Measurements from ENCODE around the gene SPC24.
"Not testable (repeated sequence)": the region's sequence is repeated elsewhere in the genome, so short reads cannot be mapped to it uniquely, and the experiment has no call there.

The SPC24 gene

DNA sequence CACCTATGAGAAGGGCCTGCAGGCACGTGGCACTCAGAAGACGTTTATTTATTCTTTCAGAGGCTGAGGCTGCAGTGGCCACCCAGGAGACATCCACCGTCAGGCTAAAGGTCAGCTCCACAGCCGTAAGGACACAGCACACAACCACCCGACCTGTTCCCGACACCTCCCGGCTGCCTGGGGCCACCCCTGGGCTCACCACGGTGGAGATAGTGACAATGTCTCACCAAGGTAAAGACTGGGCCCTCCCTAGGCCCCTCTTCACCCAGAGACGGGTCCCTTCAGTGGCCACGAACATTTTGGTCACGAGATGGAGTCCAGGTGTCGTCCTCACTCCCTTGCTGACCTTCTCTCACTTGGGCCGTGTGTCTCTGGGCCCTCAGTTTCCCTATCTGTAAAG, 32.5 kb downstream of the SPC24 start:
- H3K4me3 ChIP-seq (ENCODE audit: low read depth, low read length): no peak overlapping the region
- TF ChIP-seq, protein P1, sequence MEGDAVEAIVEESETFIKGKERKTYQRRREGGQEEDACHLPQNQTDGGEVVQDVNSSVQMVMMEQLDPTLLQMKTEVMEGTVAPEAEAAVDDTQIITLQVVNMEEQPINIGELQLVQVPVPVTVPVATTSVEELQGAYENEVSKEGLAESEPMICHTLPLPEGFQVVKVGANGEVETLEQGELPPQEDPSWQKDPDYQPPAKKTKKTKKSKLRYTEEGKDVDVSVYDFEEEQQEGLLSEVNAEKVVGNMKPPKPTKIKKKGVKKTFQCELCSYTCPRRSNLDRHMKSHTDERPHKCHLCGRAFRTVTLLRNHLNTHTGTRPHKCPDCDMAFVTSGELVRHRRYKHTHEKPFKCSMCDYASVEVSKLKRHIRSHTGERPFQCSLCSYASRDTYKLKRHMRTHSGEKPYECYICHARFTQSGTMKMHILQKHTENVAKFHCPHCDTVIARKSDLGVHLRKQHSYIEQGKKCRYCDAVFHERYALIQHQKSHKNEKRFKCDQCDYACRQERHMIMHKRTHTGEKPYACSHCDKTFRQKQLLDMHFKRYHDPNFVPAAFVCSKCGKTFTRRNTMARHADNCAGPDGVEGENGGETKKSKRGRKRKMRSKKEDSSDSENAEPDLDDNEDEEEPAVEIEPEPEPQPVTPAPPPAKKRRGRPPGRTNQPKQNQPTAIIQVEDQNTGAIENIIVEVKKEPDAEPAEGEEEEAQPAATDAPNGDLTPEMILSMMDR (conservative IDR thresholded peaks at IDR 0.05; ENCODE audit: low read depth, low read length): no peak
- DNase-seq (ENCODE audit: low read depth): no peak

DNA sequence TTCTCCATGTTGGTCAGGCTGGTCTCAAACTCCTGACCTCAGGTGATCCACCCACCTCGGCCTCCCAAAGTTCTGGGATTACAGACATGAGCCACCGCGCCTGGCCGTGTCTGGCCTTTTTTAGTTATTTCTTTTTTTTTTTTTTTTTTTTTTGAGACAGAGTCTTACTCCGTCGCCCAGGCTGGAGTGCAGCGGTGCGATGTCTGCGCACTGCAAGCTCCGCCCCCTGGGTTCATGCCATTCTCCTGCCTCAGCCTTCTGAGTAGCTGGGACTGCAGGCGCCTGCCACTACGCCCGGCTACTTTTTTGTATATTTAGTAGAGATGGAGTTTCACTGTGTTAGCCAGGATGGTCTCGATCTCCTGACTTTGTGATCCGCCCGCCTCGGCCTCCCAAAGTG, 33.6 kb downstream of the SPC24 start:
- H3K4me3 ChIP-seq (ENCODE audit: low read depth, low read length); DNase-seq (ENCODE audit: low read depth): not testable (repeated sequence)

DNA sequence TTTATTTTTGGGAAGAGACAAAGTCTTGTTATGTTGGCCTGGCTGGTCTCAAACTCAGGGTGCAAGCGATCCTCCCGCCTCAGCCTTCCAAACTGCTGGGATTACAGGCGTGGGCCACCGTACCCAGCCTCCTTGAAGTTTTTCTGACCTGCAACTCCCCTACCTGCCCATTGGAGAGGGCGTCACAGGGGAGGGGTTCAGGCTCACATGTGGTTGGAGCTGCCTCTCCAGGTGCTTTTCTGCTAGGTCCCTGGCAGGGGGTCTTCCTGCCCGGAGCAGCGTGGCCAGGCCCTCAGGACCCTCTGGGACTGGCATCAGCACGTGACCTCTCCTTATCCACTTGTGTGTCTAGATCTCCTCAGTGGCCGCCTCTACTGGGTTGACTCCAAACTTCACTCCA, 39.1 kb downstream of the SPC24 start:
- H3K4me3 ChIP-seq (ENCODE audit: low read depth, low read length): no peak overlapping the region
- DNase-seq (ENCODE audit: low read depth): no peak

DNA sequence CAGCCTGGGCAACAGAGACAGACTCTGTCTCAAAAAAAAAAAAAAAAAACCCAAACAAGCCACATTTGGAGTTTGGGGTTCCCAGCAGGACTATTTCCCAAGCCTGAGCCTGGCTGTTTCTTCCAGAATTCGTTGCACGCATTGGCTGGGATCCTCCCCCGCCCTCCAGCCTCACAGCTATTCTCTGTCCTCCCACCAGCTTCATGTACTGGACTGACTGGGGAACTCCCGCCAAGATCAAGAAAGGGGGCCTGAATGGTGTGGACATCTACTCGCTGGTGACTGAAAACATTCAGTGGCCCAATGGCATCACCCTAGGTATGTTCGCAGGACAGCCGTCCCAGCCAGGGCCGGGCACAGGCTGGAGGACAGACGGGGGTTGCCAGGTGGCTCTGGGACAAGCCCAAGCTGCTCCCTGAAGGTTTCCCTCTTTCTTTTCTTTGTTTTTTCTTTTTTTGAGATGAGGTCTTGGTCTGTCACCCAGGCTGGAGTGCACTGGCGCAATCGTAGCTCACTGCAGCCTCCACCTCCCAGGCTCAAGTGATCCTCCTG, 39.6 kb downstream of the SPC24 start:
- TF ChIP-seq, protein P1 (conservative IDR thresholded peaks at IDR 0.05; ENCODE audit: low read depth, low read length): no peak
- H3K4me3 ChIP-seq (ENCODE audit: low read depth, low read length): no peak overlapping the region

More for the DNA sequence above, 39.1 kb downstream of the SPC24 start:
- TF ChIP-seq, protein P1 (conservative IDR thresholded peaks at IDR 0.05; ENCODE audit: low read depth, low read length): no peak

DNA sequence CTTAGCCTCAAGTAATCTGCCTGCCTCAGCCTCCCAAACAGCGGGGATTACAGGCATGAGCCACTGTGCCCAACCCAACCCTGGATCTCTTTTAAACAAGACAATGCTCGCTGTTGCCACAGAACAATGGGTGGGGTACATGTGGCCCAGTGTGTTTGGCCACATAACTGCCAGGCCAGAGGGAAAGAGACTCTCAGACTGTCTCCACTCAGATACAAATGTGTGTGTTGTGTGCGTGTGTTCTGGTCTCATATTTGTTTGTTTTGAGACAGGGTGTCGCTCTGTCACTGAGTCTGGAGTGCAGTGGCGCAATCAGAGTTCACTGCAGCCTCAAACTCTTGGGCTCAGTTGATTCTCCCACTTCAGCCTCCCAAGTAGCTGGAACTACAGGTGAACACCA, 40.5 kb downstream of the SPC24 start:
- no peak for DNase-seq (ENCODE audit: low read depth)
- TF ChIP-seq, protein P1 (conservative IDR thresholded peaks at IDR 0.05; ENCODE audit: low read depth, low read length): no peak
- H3K4me3 ChIP-seq (ENCODE audit: low read depth, low read length): no peak overlapping the region

More for the DNA sequence above, 39.6 kb downstream of the SPC24 start:
- no peak for DNase-seq (ENCODE audit: low read depth)

DNA sequence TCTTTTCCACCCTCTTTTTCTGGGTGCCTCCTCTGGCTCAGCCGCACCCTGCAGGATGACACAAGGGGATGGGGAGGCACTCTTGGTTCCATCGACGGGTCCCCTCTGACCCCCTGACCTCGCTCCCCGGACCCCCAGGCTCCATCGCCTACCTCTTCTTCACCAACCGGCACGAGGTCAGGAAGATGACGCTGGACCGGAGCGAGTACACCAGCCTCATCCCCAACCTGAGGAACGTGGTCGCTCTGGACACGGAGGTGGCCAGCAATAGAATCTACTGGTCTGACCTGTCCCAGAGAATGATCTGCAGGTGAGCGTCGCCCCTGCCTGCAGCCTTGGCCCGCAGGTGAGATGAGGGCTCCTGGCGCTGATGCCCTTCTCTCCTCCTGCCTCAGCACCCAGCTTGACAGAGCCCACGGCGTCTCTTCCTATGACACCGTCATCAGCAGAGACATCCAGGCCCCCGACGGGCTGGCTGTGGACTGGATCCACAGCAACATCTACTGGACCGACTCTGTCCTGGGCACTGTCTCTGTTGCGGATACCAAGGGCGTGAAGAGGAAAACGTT, 42.4 kb downstream of the SPC24 start:
- DNase-seq (ENCODE audit: low read depth): no peak
- TF ChIP-seq, protein P1 (conservative IDR thresholded peaks at IDR 0.05; ENCODE audit: low read depth, low read length): no peak
- no peak overlapping the region for H3K4me3 ChIP-seq (ENCODE audit: low read depth, low read length)

DNA sequence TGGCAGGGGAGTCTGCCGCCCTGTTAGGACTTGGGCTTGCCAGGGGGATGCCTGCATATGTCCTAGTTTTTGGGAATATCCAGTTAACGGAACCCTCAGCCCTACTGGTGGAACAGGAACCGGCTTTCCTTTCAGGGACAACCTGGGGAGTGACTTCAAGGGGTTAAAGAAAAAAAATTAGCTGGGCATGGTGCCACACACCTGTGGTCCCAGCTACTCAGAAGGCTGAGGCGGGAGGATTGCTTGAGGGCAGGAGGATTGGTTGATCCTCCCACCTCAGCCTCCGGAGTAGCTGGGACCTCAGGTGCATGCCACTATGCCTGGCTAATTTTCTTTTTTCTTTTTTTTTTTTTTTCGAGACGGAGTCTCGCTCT, 43.8 kb downstream of the SPC24 start:
- no peak overlapping the region for H3K4me3 ChIP-seq (ENCODE audit: low read depth, low read length)
- no peak for DNase-seq (ENCODE audit: low read depth)
- TF ChIP-seq, protein P1 (conservative IDR thresholded peaks at IDR 0.05; ENCODE audit: low read depth, low read length): no peak
